HepG2 (cell line): Measurements from ENCODE around the gene TEFM. TPM values are rescaled to one million over a fixed set of nuclear protein-coding genes. Genes with fewer than 3 reads are reported as not detected.

ENCODE experiments used
- ATM ChIP-seq: fragments of 450-650 bp; IDR thresholded peaks from 2 replicates; pipeline ENCODE4 v1.7.1; 2017; ENCODE audit warnings: mild to moderate bottlenecking, borderline replicate concordance
- ATRX ChIP-seq: sonication (generic); formaldehyde crosslinking; IDR thresholded peaks from 2 replicates; pipeline ENCODE4 v1.4.0; 2020; ENCODE audit warnings: missing genetic modification reagents, borderline replicate concordance
- ETV6 ChIP-seq: sonication (generic); formaldehyde crosslinking; conservative IDR thresholded peaks from 2 replicates; pipeline ENCODE4 v1.4.0; 2020; ENCODE audit warnings: missing genetic modification reagents
- IKZF5 ChIP-seq: IDR thresholded peaks from 2 replicates; pipeline ENCODE4 v1.6.1; 2018; ENCODE audit warnings: missing genetic modification reagents, mild to moderate bottlenecking, missing compliant biosample characterization
- KAT2B ChIP-seq: fragments of 150-350 bp; IDR thresholded peaks from 2 replicates; pipeline ENCODE4 v1.6.1; 2014; ENCODE audit warnings: low read depth, low read length, borderline replicate concordance
- MED1 ChIP-seq: sonication (generic); formaldehyde crosslinking; IDR thresholded peaks from 2 replicates; pipeline ENCODE4 v1.4.0; 2020; ENCODE audit warnings: missing genetic modification reagents
- MTA1 ChIP-seq: sonication (generic); formaldehyde crosslinking; IDR thresholded peaks from 2 replicates; pipeline ENCODE4 v1.4.0; 2020; ENCODE audit warnings: missing genetic modification reagents, mild to moderate bottlenecking, borderline replicate concordance
- MTF2 ChIP-seq: sonication (generic); formaldehyde crosslinking; IDR thresholded peaks from 2 replicates; pipeline ENCODE4 v1.5.0; 2020; ENCODE audit warnings: missing genetic modification reagents, borderline replicate concordance
- NFKB2 ChIP-seq: sonication (generic); formaldehyde crosslinking; IDR thresholded peaks from 2 replicates; pipeline ENCODE4 v1.4.0; 2020; ENCODE audit warnings: missing genetic modification reagents, borderline replicate concordance
- SMAD9 ChIP-seq: sonication (generic); formaldehyde crosslinking; IDR thresholded peaks from 2 replicates; pipeline ENCODE4 v1.5.1; 2020; ENCODE audit warnings: mild to moderate bottlenecking, missing genetic modification reagents
- TOPORS ChIP-seq: sonication (generic); formaldehyde crosslinking; IDR thresholded peaks from 2 replicates; pipeline ENCODE4 v1.8.0; 2023; ENCODE audit warnings: mild to moderate bottlenecking, missing genetic modification reagents
- TRAFD1 ChIP-seq: sonication (generic); formaldehyde crosslinking; IDR thresholded peaks from 2 replicates; pipeline ENCODE4 v1.5.1; 2020; ENCODE audit warnings: missing genetic modification reagents, mild to moderate bottlenecking, borderline replicate concordance
- ZFP82 ChIP-seq: sonication (generic); formaldehyde crosslinking; IDR thresholded peaks from 2 replicates; pipeline ENCODE4 v1.5.1; 2020; ENCODE audit warnings: mild to moderate bottlenecking, missing genetic modification reagents, borderline replicate concordance
- ZNF33B ChIP-seq: sonication (generic); formaldehyde crosslinking; IDR thresholded peaks from 2 replicates; pipeline ENCODE4 v1.5.1; 2020; ENCODE audit warnings: mild to moderate bottlenecking, missing genetic modification reagents
- ZNF367 ChIP-seq: sonication (generic); formaldehyde crosslinking; IDR thresholded peaks from 2 replicates; pipeline ENCODE4 v1.4.0; 2020; ENCODE audit warnings: missing genetic modification reagents, borderline replicate concordance
- ZNF564 ChIP-seq: sonication (generic); formaldehyde crosslinking; IDR thresholded peaks from 2 replicates; pipeline ENCODE4 v1.8.1; 2023; ENCODE audit warnings: mild to moderate bottlenecking, missing genetic modification reagents
- ZNF724P ChIP-seq: sonication (generic); formaldehyde crosslinking; IDR thresholded peaks from 2 replicates; pipeline ENCODE4 v1.8.0; 2022; ENCODE audit warnings: missing genetic modification reagents, borderline replicate concordance
- ZNF816 ChIP-seq: sonication (generic); formaldehyde crosslinking; IDR thresholded peaks from 2 replicates; pipeline ENCODE4 v1.8.0; 2022; ENCODE audit warnings: missing genetic modification reagents, mild to moderate bottlenecking, borderline replicate concordance
- ZNF839 ChIP-seq: sonication (generic); formaldehyde crosslinking; IDR thresholded peaks from 2 replicates; pipeline ENCODE4 v1.4.0; 2020; ENCODE audit warnings: missing genetic modification reagents, mild to moderate bottlenecking, borderline replicate concordance
- ZNF883 ChIP-seq: sonication (generic); formaldehyde crosslinking; IDR thresholded peaks from 2 replicates; pipeline ENCODE4 v1.5.1; 2020; ENCODE audit warnings: mild to moderate bottlenecking, missing genetic modification reagents; ENCODE audit errors: not compliant biosample characterization
- polyA plus RNA-seq, 8 experiments: library from polyadenylated mRNA; depleted of rRNA in 3 of 8; stranded (reverse) in 7 of 8; unstranded in 1 of 8; fragments of >200 nt; fragmentation: Illumina TruSeq in 4 of 8; extraction: Trizol in 4 of 8; gene quantifications; 2 replicates each; pipeline versions ENCODE4 v1.2.1 to v1.2.3, GENCODE V29; 2011 to 2016; ENCODE audit warnings: low read depth in 4 of 8, missing spikeins in 1 of 8, mixed read lengths in 1 of 8; ENCODE audit not compliant: insufficient read depth in 1 of 8
- total RNA-seq, 5 experiments: library from RNA; depleted of rRNA; stranded (reverse); fragments of >200 nt; fragmentation: Illumina TruSeq; extraction: Trizol; gene quantifications; 2 replicates each; pipeline ENCODE4 v1.2.3, GENCODE V29; 2016; ENCODE audit warnings: low read depth in 1 of 5
- TF ChIP-seq, protein P1 (sequence below): sonication (generic); formaldehyde crosslinking; IDR thresholded peaks from 2 replicates; pipeline ENCODE4 v1.8.1; 2022; ENCODE audit warnings: low read depth, mild to moderate bottlenecking, missing genetic modification reagents
- TF ChIP-seq, protein P2 (sequence below): sonication (generic); formaldehyde crosslinking; IDR thresholded peaks from 2 replicates; pipeline ENCODE4 v1.4.0; 2020; ENCODE audit warnings: missing genetic modification reagents

The TEFM gene
- total and polyA plus RNA-seq, 2 of the 13 experiments (the other 11 are each of a cell fraction or from before 2014, with no cell fraction given) = 7.0 to 20.0 TPM

DNA sequence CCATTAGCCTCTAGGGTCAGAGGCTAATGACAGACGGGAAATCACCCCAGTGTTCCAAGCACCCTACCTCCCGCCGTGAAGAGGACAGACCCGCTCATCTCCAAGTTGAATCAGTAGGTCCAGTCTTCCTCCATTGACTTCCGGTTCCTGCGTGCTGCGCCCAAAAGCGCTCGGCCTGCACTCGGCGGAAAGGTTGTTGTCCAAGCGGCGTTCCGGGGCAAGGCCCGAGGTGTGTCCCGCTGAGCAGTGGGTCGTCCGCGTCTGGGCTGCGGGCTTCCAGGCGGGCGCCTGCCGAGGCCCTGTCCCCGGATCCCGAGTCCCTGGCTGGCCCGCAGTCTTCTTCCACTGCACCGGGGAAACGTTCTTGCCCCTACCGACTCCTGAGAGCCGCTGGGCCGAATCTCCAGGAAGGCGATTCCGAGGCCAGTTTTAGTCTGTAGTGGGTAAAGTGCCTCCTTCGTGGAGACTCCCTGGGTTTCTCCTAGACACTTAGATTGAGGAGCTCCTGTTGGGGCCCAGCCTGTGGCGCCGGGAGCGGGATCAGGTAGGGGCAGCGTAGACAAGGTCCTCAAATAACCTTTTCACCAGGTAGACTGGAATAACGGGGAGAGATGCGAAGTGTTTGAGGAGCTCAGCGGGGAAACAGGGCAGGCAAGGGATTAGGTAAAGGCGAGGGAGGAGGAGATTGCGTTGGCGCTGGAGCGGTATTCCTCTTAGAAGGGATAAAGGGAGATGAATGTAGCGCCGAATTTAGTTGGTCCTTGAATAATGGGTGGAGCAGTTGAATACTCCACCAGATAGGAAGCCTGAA lies at the start of gene TEFM (continued):
- TF ChIP-seq ZNF816 (CRISPR knock-in tag) = no peak; the same call in 1 of the 2 replicates
- no peak; the same call in 1 of the 2 replicates for TF ChIP-seq ZNF33B
- no peak for TF ChIP-seq KAT2B
- TF ChIP-seq TOPORS (CRISPR knock-in tag) = peak; percentile 77; the same call in 1 of the 2 replicates
- TF ChIP-seq TRAFD1 (CRISPR knock-in tag) = peak; percentile 69; the same call in 1 of the 2 replicates
- TF ChIP-seq ZFP82 (CRISPR knock-in tag) = no peak
- no peak for TF ChIP-seq ATRX (CRISPR knock-in tag)
- no peak for TF ChIP-seq ATM
- TF ChIP-seq, protein P1, sequence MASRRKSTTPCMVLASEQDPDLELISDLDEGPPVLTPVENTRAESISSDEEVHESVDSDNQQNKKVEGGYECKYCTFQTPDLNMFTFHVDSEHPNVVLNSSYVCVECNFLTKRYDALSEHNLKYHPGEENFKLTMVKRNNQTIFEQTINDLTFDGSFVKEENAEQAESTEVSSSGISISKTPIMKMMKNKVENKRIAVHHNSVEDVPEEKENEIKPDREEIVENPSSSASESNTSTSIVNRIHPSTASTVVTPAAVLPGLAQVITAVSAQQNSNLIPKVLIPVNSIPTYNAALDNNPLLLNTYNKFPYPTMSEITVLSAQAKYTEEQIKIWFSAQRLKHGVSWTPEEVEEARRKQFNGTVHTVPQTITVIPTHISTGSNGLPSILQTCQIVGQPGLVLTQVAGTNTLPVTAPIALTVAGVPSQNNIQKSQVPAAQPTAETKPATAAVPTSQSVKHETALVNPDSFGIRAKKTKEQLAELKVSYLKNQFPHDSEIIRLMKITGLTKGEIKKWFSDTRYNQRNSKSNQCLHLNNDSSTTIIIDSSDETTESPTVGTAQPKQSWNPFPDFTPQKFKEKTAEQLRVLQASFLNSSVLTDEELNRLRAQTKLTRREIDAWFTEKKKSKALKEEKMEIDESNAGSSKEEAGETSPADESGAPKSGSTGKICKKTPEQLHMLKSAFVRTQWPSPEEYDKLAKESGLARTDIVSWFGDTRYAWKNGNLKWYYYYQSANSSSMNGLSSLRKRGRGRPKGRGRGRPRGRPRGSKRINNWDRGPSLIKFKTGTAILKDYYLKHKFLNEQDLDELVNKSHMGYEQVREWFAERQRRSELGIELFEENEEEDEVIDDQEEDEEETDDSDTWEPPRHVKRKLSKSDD (CRISPR knock-in tag) = no peak; the same call in 1 of the 2 replicates
- peak; percentile 97 for TF ChIP-seq NFKB2 (CRISPR knock-in tag)
- TF ChIP-seq, protein P2, sequence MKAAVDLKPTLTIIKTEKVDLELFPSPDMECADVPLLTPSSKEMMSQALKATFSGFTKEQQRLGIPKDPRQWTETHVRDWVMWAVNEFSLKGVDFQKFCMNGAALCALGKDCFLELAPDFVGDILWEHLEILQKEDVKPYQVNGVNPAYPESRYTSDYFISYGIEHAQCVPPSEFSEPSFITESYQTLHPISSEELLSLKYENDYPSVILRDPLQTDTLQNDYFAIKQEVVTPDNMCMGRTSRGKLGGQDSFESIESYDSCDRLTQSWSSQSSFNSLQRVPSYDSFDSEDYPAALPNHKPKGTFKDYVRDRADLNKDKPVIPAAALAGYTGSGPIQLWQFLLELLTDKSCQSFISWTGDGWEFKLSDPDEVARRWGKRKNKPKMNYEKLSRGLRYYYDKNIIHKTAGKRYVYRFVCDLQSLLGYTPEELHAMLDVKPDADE (CRISPR knock-in tag) = peak; percentile 86; the same call in 1 of the 2 replicates
- peak; percentile 63; the same call in 1 of the 2 replicates for TF ChIP-seq ETV6 (CRISPR knock-in tag)
- TF ChIP-seq ZNF724P (CRISPR knock-in tag) = no peak
- no peak for TF ChIP-seq MTF2 (CRISPR knock-in tag)
- TF ChIP-seq SMAD9 (CRISPR knock-in tag) = 0 out of 2 replicates have a peak, but pooled peaks have one; percentile 22
- TF ChIP-seq MTA1 = peak; percentile 95
- peak; percentile 99 for TF ChIP-seq IKZF5 (CRISPR knock-in tag)
- peak; percentile 89; the same call in 1 of the 2 replicates for TF ChIP-seq ZNF564
- peak; percentile 92; the same call in 1 of the 2 replicates for TF ChIP-seq ZNF367 (CRISPR knock-in tag)
- peak; percentile 91 for TF ChIP-seq MED1 (CRISPR knock-in tag)
- TF ChIP-seq ZNF883 (CRISPR knock-in tag) = peak; percentile 80
- 0 out of 2 replicates have a peak, but pooled peaks have one; percentile 60 for TF ChIP-seq ZNF839 (CRISPR knock-in tag)
